CMK (cell line): Measurements from ENCODE around the gene AQP12A.
A peak's percentile ranks its signal among the peaks of the same experiment; 100 is the strongest.

Experiments
- DNase-seq: peaks from one replicate; pipeline ENCODE4 v3.0.0-alpha.2; 2010; ENCODE audit warnings: low read depth

AQP12A gene

DNA sequence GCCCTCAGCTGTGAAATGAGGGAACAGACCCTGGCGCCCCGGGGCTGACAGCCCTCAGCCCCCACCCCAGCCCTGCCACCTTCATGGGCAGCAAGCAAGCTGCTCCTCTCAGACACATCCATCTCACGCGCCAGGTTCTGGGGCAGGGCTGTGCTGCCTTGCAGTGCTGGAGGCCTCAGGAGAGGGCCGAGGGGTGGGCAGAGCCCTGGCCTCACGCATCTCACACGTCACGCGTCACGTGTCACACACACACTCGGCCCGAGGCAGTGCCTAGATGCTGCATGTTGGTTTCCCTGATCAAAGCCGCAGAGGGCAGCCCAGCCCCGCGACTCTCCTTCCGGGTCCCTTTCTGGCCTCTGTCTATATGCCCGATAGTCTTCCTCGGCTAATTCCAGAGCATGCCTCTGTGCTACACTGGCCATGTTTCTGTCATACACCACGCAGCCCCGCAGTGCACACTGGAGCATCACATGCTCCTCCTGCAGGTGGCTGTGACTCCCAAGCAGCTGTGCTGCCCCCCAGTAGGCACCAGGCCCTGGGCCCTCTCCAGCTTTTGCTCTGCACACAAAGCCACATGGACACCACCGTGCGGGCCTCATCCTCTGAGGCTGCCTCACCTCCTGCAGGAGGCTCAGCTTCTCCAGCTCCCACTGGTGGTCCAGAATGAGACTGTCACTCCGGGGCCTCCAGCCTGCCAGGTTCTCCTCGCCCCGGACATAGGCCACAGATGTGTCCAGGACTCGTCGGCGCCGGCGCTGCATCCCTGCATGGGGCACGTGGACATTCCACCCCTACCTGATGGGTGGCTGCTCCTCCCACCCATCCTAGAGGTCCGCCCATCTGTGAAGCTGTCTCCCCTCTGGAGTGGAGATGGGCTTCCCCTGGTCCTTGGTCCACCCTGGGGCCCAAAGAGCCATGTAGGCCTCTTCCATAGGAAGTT is 31.4 kb downstream of the AQP12A start:
- DNase-seq = no peak

- no peak for DNase-seq
These were observed 32.2 kb downstream of the AQP12A start for GRCh38 chr2:240723851-240724250.

DNA sequence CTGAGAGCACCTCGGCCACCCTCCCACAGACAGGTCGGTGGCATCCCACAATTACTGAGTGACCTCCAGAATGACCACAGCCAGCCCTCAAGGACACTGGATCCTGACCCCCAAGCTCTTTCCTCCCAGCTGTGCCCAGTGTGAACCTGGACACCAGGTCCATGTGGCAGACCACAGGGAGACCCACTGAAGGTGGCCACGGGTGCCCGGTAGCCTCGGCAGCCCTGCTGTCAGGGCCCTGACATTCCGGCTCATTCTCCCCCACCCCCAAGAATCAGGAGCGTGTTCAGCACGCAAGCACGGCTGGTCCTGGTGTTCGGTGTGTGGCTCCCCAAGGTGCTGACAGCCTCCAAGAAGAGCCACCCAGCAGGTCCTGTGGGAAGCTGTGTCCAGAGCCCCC is 32.8 kb downstream of the AQP12A start:
- no peak for DNase-seq

DNA sequence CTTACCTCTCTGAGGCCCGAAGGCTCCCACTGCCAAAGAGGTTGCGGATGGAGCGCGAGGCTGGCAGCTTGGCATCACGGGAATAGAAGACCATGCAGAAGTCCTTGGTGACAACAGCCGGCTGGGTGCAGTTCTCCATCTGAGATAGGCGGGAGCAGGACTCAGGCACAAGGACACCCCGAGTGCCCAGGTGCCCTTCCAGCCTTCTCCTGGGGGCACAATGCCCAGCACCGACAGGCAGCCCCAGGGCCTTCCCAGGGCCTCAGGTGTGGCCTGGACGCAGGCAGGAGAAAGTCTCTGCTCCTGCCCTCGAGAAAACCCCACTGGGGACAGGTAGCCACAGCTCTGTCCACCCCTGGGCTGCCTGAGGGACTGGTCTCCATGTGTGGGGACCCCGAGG is 33.6 kb downstream of the AQP12A start:
- DNase-seq = no peak

- DNase-seq = no peak
These were observed 34.0 kb downstream of the AQP12A start for GRCh38 chr2:240725671-240726070.

DNA sequence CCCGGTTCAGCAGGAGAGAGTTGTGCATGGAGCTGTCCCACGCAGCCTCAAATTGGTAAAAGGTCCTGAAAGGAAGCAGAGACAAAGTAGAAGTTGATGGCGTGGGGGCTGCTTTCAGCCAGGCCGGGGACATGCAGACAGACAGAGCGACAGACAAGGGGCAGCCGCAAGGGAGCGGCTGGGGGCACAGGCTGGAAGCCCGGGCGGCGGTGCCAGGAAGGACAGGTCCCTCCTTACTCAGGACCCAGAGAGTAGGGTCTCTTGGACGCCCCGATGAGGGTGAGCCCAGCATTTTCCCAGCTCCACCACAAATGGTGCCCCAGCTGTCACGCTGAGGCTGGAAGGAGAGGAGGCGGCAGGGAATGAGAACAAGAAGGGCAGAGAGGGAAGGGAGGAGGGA is 35.2 kb downstream of the AQP12A start:
- DNase-seq = no peak

- DNase-seq = no peak
These were observed 35.8 kb downstream of the AQP12A start for GRCh38 chr2:240727439-240727838.

GRCh38 chr2:240727913-240728312 is 36.2 kb downstream of the AQP12A start:
- no peak for DNase-seq

DNA sequence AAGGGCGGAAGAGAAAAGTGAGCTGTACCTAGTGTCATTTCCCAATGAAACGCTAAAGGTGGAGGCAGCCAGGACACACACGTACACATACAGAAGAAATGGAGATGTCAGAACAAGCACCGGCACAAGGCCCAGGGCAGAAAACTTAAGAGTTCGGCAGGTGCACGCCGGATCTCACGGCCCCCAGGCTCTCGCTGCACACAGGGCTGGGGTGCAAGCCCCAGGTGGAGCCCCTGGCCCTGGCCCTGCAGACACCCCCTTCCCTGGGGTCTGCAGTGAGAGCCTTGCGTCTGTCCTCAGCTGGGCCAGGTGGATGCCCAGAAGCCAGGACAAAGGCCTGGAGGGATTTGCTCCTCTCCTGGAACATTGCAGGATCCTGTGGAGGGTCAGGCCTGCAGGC is 36.7 kb downstream of the AQP12A start:
- DNase-seq = no peak

GRCh38 chr2:240728827-240729226 is 37.2 kb downstream of the AQP12A start:
- DNase-seq = no peak

- DNase-seq = no peak
These were observed 39.0 kb downstream of the AQP12A start for GRCh38 chr2:240730501-240731177.

DNA sequence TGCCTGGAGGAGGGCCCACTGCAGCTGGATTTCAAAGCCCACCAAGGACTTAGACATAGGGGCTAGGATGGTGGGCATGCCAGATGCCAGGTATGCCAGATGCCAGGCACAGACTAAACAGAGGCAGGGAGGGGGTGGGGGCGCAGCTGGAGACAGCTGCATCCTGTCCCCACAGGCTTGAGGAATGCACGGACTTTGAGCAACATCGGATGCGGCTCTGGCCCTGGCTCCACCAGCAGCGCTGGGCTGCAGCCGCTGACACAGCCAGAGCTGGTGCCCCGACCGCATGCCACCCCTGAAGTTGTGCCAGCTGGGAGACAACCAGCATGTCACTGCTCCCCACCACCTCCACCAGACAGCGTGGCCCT is 39.5 kb downstream of the AQP12A start:
- DNase-seq = no peak

DNA sequence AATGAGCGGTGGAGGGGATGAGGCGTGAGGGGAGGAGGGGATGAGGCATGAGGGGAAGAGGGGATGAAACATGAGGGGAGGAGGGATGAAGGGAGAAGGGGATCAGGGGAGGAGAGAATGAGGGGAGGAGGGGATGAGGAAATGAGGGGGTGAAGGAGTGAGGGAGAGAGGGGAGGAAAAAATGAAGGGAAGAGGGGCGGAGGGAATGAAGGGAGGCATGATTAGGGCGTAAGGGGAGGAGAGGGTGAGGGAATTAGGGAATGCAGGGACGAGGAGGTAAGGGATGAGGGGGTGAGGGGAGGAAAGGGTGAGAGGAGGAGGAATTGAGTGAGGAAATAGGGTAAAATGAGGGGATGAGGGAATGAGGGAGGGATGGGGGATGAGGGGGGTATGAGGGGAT is 40.5 kb downstream of the AQP12A start:
- DNase-seq = no peak

DNA sequence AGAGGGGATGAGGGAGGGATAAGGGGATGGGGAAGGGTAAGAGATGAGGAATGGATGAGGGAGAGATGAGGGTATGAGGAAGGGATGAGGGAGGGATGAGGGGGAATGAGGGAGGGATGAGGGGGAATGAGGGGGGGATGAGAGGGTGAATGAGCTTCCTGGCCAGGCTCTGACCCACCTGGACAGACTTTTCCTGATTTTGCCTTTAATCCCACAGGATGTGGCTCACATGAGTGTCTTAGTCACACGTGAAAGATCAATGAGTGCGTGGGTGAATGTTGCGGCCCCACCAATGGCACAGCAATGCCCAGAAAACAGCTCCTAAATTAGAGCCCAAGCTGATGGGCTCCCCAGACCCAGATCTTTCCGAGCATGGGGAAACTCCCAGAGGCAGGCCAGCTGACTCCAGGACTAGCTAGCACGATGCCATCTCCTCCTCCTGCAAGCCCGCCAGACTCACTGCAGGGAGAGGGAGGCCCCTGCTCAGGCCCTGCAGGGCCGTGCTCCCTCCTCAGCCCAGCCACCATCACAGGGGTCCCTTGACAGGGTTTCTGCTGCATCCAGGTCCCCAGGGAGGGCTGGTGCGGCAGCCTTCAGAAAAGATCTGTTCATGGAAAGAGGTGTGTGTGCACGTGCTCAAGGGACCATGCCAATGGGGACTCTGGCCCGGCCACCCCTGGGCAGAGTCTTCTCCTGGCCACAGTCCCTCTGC is 41.4 kb downstream of the AQP12A start:
- no peak for DNase-seq

DNA sequence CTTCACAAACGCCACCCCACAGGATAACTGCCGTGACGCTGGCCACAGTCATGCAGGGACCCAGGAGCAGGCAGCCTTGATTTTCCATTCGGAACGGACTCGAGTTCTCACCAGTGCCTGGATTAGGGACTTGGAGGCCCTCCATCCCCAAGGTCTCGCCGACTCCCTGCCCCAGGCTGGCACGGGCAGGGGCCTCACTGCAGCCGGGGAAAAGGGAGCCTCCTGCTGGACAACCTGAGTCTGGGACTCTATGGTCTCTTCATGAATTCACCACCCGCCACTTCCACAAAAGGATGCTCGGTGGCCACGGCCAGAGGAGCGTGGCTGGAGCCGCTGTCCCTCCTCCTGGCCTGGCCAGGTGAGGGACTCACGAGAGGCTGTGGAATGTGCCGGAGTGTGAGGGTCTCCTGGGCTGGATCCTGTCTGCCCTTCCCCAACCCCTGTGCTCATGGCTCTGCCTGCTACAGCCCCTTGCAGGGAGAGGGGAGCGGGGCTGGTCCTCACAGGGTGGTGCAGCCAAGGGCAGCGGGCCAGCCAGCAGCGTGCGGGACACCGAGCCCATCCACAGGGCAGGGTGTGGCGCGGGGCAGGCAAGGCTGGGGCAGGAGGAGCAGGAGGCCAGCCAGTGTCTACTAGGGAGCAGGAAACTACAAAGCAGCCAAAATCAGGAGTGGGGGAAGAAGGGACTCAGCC is 42.3 kb downstream of the AQP12A start:
- DNase-seq = peak; percentile 9

DNA sequence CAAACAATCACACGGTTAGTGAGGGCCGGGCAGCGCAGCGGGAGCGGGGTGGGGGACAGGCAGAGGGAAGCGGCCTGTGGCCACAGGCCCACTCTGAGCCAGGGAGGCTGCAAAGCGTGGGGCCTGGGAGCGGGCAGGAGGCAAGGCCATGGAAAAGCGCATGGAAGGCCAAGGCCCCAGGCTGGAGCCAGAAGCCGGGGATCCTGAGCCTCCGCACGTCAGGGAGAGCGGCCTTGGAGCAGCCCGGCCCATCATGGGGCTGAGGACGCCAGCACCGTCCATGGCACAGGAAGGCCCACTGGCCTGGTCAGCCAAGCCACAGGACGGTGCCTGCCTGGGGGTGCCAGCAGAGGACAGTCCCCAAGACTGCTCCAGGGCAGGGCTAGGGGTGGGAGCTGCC is 43.1 kb downstream of the AQP12A start:
- no peak for DNase-seq

DNA sequence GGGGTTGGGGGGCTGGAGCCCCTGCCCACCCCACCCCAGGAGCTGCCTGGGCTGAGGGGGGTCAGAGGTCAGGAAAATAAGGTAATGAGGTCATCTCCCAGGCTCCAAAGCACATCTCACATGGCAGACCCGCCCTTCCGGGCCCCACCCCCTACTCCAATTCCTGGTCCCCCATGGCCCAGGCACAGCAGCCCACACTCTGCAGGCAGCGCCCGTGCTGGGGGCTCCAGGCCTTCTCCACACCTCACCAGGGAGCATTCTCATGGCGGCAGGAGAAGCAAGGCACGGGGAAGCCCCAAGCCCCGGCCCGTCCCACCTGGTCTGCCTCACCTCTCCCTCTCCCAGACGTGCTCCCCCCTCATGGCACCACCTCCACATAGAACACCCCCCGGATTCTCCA is 43.8 kb downstream of the AQP12A start:
- no peak for DNase-seq

GRCh38 chr2:240736281-240737250 is 44.9 kb downstream of the AQP12A start:
- no peak for DNase-seq

- DNase-seq = no peak
These were observed 45.8 kb downstream of the AQP12A start for GRCh38 chr2:240737512-240737911.

DNA sequence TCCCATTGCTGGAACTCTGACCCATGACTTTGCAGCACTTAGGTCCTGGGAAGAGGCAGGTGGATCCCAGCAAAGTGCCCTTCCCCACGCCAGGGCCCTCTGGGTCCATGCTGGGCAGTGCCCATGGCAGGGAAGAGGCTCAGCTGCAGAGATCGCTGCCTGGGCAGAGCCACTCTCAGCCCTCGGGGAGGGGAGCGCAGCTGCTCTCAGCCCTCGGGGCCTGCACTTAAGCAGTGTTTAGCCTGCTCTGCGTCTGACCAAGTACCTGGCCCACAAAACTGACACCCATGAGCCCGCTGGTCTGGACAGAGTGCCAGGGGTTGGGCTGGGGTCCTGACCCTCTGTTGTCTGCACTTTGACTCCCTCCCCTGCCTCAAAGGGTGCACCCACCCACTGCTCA is 46.3 kb downstream of the AQP12A start:
- no peak for DNase-seq

GRCh38 chr2:240739797-240740196 is 48.1 kb downstream of the AQP12A start:
- DNase-seq = no peak
